ENCODE results near the gene VPS52. TPM values are rescaled to one million over a fixed set of nuclear protein-coding genes. Genes with fewer than 3 reads are reported as not detected.

Gene VPS52
- total and polyA plus RNA-seq, 9 of the 15 experiments (the other 6 are each of a cell fraction or from before 2014, with no cell fraction given) = 24.4 to 103 (median 40.2) TPM

DNA sequence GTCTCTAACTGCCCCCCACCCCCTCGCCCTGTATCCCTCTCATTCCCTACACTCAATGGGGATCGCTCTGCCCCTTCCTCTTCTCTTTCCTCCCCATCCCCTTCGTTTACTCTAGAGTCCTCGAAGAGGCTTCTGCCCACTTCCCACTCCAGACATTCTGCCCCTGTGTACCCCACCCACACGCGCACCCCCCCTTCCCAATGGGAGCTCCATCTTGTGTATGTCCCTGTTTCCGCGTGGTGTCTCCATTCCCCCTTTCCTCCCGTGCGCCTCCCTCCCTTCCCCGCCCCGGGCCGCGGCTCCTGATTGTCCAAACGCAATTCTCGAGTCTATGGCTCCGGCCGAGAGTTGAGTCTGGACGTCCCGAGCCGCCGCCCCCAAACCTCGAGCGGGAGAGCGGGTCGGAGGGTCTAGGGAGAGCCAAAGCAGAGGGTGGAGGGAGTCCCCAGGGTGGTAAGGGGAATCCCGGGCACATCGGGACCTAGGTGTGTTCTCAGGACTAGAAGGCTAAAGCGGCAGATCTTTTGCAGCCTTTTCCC, 64.1 kb downstream of the VPS52 start (continued):
- no peak for TF ChIP-seq AFF1 (IDR thresholded peaks at IDR 0.05; ENCODE audit: low read depth in 1 of 2, partially characterized antibody in 2 of 2)
- TF ChIP-seq, protein P1, sequence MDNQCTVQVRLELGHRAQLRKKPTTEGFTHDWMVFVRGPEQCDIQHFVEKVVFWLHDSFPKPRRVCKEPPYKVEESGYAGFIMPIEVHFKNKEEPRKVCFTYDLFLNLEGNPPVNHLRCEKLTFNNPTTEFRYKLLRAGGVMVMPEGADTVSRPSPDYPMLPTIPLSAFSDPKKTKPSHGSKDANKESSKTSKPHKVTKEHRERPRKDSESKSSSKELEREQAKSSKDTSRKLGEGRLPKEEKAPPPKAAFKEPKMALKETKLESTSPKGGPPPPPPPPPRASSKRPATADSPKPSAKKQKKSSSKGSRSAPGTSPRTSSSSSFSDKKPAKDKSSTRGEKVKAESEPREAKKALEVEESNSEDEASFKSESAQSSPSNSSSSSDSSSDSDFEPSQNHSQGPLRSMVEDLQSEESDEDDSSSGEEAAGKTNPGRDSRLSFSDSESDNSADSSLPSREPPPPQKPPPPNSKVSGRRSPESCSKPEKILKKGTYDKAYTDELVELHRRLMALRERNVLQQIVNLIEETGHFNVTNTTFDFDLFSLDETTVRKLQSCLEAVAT (IDR thresholded peaks at IDR 0.05) = peak in 1 of 2 experiments; percentile 36; a peak in 1 of 4 replicates
- TF ChIP-seq FOXK1 (CRISPR knock-in tag; IDR thresholded peaks at IDR 0.05; ENCODE audit: borderline replicate concordance) = 0 out of 2 replicates have a peak, but pooled peaks have one; percentile 54
- TF ChIP-seq CHD1 (IDR thresholded peaks at IDR 0.05; ENCODE audit: low read length) = peak; percentile 92
- TF ChIP-seq GATAD2A (IDR thresholded peaks at IDR 0.05) = peak; percentile 30; the same call in 1 of the 2 replicates
- TF ChIP-seq, protein P2, sequence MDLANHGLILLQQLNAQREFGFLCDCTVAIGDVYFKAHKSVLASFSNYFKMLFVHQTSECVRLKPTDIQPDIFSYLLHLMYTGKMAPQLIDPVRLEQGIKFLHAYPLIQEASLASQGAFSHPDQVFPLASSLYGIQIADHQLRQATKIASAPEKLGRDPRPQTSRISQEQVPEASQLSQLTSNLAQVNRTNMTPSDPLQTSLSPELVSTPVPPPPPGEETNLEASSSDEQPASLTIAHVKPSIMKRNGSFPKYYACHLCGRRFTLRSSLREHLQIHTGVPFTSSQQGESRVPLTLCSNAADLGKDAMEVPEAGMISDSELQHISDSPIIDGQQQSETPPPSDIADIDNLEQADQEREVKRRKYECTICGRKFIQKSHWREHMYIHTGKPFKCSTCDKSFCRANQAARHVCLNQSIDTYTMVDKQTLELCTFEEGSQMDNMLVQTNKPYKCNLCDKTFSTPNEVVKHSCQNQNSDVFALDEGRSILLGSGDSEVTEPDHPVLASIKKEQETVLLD (IDR thresholded peaks at IDR 0.05) = no peak
- TF ChIP-seq ETV6 (IDR thresholded peaks at IDR 0.05; ENCODE audit: borderline replicate concordance in 1 of 2, low read depth in 2 of 2, low read length in 1 of 2) = no peak
- 0 out of 2 replicates have a peak, but pooled peaks have one; percentile 24 for TF ChIP-seq ETV6 (CRISPR knock-in tag; IDR thresholded peaks at IDR 0.05; ENCODE audit: borderline replicate concordance)
- TF ChIP-seq, protein P3, sequence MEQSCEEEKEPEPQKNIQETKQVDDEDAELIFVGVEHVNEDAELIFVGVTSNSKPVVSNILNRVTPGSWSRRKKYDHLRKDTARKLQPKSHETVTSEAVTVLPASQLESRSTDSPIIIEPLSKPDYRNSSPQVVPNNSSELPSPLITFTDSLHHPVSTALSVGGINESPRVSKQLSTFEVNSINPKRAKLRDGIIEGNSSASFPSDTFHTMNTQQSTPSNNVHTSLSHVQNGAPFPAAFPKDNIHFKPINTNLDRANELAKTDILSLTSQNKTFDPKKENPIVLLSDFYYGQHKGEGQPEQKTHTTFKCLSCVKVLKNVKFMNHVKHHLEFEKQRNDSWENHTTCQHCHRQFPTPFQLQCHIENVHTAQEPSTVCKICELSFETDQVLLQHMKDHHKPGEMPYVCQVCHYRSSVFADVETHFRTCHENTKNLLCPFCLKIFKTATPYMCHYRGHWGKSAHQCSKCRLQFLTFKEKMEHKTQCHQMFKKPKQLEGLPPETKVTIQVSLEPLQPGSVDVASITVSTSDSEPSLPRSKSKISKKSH (CRISPR knock-in tag; IDR thresholded peaks at IDR 0.05) = no peak
- TF ChIP-seq CEBPB (tag; IDR thresholded peaks at IDR 0.05) = no peak
- TF ChIP-seq, protein P4, sequence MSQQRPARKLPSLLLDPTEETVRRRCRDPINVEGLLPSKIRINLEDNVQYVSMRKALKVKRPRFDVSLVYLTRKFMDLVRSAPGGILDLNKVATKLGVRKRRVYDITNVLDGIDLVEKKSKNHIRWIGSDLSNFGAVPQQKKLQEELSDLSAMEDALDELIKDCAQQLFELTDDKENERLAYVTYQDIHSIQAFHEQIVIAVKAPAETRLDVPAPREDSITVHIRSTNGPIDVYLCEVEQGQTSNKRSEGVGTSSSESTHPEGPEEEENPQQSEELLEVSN (IDR thresholded peaks at IDR 0.05; ENCODE audit: borderline replicate concordance in 1 of 2, extremely low read depth in 1 of 2, insufficient read depth in 1 of 2, insufficient read length in 1 of 2, low read depth in 1 of 2, low read length in 1 of 2, poor library complexity in 1 of 2, severe bottlenecking in 1 of 2) = peak in 1 of 2 experiments; percentile 24
- TF ChIP-seq NUFIP1 (IDR thresholded peaks at IDR 0.05; ENCODE audit: partially characterized antibody) = no peak
- TF ChIP-seq TAF7 (tag; IDR thresholded peaks at IDR 0.05) = 0 out of 2 replicates have a peak, but pooled peaks have one; percentile 22
- TF ChIP-seq PKNOX1 (IDR thresholded peaks at IDR 0.05) = no peak
- TF ChIP-seq PCBP2 (IDR thresholded peaks at IDR 0.05; ENCODE audit: low read depth, low read length, poor library complexity, severe bottlenecking) = no peak
